GM20431 (cell line): ENCODE data around the gene KLRC4.
"Not testable (repeated sequence)": the region's sequence is repeated elsewhere in the genome, so short reads cannot be mapped to it uniquely, and the experiment has no call there.

ENCODE experiments used
- in situ Hi-C: fragments of 300-500 bp; cut with MseI, MboI; formaldehyde crosslinking; loops from one replicate; pipeline ENCODE4 v1.15.0; 2020; ENCODE audit warnings: low sequenced_read_pairs; ENCODE audit not compliant: unreplicated experiment

KLRC4 gene

DNA sequence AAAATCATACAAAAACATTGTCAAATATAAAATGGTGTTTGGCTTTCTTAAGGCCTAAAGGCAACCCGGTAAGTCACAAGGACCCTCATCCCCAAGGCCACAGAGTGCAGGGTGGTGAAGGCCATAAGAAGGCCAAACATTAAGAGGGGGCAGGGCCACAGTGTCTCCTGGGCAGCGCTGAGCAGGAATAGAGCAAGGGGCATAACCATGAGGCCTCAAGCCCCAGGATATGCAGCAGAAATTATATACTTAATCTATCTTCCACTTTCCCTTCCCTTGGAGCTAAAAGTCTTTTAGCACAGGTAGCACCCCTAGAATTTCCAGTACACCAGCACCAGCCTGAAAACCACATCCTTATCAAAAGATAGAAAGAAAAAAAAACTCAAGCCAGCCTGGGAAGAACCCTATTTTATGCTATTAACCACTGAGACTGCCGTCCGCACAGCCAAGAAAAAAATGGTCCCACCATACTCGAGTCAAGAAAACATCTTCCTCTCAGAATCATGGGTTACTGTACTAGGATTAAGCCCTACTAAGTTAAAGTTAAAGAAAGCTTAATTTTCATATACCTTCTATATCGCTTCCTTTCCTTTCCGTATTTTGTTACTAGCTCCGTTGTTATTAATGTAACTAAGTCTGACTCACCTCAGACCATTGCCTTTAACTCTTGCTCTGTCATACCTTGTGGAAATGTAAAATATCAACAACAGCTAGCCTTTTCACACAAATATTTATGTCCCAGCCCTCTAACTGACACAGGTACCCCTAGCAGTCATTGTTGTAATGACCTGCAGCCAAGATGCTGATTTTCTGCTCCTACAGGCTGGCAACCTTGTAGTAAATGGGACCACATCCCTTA is 39.8 kb downstream of the KLRC4 start:
- in situ Hi-C loops = no loop called here

GRCh38 chr12:10368206-10369171 is 41.1 kb downstream of the KLRC4 start:
- in situ Hi-C loops = no loop called here

DNA sequence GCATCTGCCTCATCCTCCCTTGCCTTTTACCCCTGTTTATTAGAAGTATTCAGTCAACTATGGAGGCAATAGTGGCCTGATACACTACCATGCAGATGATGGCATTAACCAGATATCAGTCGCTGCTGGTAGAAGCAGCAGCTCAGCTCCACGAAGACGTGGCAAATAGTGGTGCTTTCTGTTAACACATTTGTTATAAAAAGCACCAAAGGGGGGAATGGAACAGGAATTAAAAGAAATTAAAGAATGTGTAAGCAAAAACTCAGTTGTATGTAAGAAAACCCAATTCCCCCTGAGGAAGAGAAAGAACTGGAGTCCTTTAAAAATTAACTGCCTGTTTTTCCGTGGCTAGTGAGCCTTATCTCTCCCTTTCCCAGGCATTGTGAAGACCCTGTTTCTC is 41.8 kb downstream of the KLRC4 start:
- in situ Hi-C loops = not testable (repeated sequence)

DNA sequence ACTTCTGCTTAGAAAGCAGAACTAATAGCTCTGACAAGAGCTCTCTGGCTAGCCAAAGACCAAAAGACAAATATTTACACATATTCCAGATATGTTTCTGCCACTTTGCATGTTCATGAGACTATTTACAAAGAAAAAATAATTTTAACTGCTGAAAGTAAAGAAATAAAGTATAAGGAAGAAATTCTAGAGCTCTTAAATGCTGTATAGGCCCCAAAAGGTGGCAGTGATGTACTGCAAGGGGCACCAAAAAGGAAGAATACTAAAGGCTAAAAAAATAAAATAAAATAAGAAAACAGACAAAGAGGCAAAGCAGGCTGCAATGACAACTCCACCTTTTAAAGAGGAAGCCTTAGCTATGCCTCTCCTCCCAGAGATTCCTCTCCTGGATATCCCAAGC is 42.7 kb downstream of the KLRC4 start:
- in situ Hi-C loops = no loop called here

DNA sequence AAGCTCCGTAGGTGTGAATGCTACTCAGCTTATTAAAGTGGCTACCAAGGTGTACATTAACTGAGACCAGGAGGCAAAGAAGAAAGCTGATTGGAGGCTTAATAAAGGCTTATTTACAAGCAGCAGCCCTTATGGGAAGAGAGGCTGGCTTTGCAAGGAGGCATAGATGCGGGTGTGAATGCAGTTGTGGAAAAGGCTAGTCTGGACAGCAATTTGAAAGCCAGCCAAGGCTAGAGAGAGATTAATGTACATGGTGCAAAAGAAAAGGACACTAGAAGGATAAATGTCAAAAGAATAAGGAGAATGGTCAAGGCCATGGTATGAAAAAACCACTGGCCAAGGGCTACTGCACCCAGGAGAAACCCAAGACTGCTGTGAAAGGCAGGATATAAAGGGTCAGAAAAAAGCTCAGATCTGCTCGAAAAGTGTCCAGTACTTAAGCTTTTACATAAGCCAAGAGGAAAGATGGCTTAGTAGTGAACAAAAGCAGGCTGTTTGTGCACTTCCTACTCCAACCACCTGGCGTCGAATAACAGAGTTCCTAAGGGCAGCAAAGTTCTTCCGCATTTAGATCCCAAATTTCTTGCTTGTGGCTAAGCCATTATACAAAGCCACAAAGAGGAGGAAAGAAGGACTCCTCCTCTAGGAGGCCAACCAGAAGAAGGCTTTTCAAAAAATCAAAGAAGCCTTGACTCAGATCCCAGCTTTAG is 43.7 kb downstream of the KLRC4 start:
- in situ Hi-C loops = no loop called here

GRCh38 chr12:10364815-10365622 is 44.5 kb downstream of the KLRC4 start:
- in situ Hi-C loops = no loop called here

GRCh38 chr12:10363914-10364814 is 45.4 kb downstream of the KLRC4 start:
- in situ Hi-C loops = no loop called here

DNA sequence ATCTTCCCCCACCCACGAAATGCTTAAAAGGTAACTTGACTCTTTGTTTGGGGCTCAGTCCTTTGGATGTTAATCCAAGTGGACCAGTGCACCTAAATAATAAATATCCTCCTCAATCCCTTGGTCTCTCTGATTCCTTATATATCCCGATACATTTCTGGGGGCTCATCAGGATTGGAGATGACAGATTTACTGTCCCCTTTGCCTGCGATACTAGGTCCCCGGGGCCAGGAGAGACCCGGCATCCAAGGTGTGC is 46.0 kb downstream of the KLRC4 start:
- in situ Hi-C loops = no loop called here

DNA sequence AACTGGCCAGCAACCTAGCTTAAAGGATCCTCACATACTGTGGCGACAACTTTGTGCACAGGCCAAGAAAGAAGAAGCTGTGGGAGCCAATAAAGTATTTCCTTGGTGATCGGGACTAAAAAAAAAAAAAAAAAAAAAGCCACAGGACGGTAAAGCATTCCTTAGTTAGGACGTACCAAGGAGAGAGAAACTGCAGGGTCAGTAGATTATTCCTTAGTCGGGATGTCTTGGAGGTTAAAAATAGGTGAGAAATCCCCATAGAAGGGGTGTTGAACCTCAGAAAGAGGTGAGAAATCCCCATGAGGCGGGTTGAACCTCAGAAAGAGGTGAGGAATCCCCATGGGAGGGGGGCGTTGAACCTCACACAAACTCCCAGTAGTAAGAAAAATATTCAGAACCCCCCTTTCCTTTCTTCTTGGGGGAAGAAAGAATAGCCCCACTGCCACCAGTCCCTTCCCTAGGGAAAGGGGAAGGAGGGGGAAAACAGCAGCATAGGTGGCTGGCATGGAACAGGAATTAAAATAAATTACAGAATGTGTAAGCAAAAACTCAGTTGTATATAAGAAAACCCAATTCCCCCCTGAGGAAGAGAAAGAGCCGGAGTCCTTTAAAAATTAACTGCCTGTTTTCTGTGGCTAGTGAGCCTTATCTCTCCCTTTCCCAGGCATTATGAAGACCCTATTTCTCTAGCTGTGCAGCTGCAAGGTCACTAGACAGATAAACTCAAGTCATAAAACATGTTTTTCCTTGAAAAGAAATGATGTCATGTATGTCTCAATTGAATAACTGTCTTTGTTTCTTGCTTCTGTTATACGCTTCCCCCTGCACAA is 46.5 kb downstream of the KLRC4 start:
- in situ Hi-C loops = no loop called here

- in situ Hi-C loops = no loop called here
Measured at GRCh38 chr12:10362325-10362724, 47.2 kb downstream of the KLRC4 start.

DNA sequence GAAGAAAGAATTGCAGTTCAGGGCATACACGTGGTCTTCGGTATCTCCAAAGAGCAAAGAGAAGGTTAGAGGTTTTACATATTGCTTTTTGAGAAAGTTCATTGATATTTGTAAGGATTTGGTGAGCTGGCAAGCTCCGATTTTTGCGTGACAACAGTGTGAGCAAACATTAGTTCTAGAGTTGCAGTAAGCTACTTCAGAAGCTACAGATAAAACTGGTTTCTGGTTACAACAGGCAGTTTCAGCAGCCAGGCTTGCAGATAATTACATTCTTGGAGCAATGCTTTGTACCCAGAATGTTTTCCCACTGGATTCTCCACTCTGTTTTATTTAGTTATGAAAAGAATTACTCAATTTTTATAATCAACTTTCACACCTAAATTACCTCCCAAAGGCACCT is 47.9 kb downstream of the KLRC4 start:
- in situ Hi-C loops = no loop called here

DNA sequence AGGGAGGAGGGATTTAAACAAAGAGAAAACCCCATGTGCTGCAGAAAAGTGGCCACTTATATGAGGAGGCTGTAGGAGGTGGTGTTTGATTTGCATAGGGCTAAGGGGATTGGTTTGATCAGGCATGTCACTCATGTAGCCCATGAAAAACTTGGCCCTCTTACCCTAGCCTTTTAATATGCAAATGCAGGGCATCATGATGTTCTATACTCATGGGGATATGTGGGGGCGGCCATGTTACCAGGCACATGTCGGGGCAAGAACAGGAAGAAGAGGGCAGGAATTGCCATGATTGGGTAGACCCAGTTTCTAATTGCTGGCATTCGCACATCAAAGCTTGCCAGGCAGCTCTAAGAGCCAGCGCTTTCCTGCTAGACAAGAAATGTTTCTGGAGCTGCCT is 48.5 kb downstream of the KLRC4 start:
- in situ Hi-C loops = no loop called here

GRCh38 chr12:10358969-10359368 is 50.6 kb downstream of the KLRC4 start:
- in situ Hi-C loops = no loop called here

GRCh38 chr12:10358131-10358530 is 51.4 kb downstream of the KLRC4 start:
- in situ Hi-C loops = no loop called here
